ENCODE data around the gene RAPGEF5. TPM values are rescaled to one million over a fixed set of nuclear protein-coding genes. Genes with fewer than 3 reads are reported as not detected.
"Not testable (repeated sequence)": the region's sequence is repeated elsewhere in the genome, so short reads cannot be mapped to it uniquely, and the experiment has no call there.

RAPGEF5 gene
- total RNA-seq, 1 donor from 2014 or later = 16.5 TPM

- intact Hi-C loops (cut with micrococcal nuclease) = no loop called here
- no peak for DNase-seq
Measured at GRCh38 chr7:22083704-22084240, 273.2 kb downstream of the RAPGEF5 start.

GRCh38 chr7:22082886-22083703 is 273.9 kb downstream of the RAPGEF5 start:
- Histone ChIP-seq H3K4me3 (peak overlapping the region; percentile 70), H3K36me3 (no peaks in the 10 kb centered on the region), H3K27ac (replicated peaks) (peak overlapping the region; percentile 80), H3K4me1 (peaks cover 20% of the 10 kb centered on the region), H3K27me3 (ENCODE audit: low read depth) (peaks cover 29% of the 10 kb centered on the region), H3K9me3 (replicated peaks) (no peaks in the 10 kb centered on the region)
- intact Hi-C loops (cut with micrococcal nuclease) = no loop called here
- peak; percentile 99 for TF ChIP-seq CTCF (IDR thresholded peaks at IDR 0.05; ENCODE audit: borderline replicate concordance)
- DNase-seq = peak; percentile 90

More at GRCh38 chr7:22083704-22084240, 273.2 kb downstream of the RAPGEF5 start:
- Histone ChIP-seq H3K4me3 (peak overlapping the region; percentile 70), H3K27me3 (ENCODE audit: low read depth) (peaks cover 23% of the 10 kb centered on the region), H3K36me3 (no peaks in the 10 kb centered on the region), H3K4me1 (peaks cover 25% of the 10 kb centered on the region), H3K27ac (replicated peaks) (peak overlapping the region; percentile 80), H3K9me3 (replicated peaks) (no peaks in the 10 kb centered on the region)
- no peak for TF ChIP-seq CTCF (IDR thresholded peaks at IDR 0.05; ENCODE audit: borderline replicate concordance)

GRCh38 chr7:22082553-22082885 is 274.4 kb downstream of the RAPGEF5 start:
- H3K27ac ChIP-seq (replicated peaks) = peak overlapping the region; percentile 80
- no peak for DNase-seq
- H3K9me3 ChIP-seq (replicated peaks) = no peaks in the 10 kb centered on the region
- TF ChIP-seq CTCF (IDR thresholded peaks at IDR 0.05; ENCODE audit: borderline replicate concordance) = no peak
- peaks cover 20% of the 10 kb centered on the region for H3K4me1 ChIP-seq
- peaks cover 35% of the 10 kb centered on the region for H3K27me3 ChIP-seq (ENCODE audit: low read depth)
- no peaks in the 10 kb centered on the region for H3K36me3 ChIP-seq
- H3K4me3 ChIP-seq = peak overlapping the region; percentile 70
- intact Hi-C loops (cut with micrococcal nuclease) = no loop called here

GRCh38 chr7:22080219-22080618 is 276.7 kb downstream of the RAPGEF5 start:
- Histone ChIP-seq H3K4me1 (peaks cover 20% of the 10 kb centered on the region), H3K27me3 (ENCODE audit: low read depth) (peaks cover 52% of the 10 kb centered on the region)
- DNase-seq; H3K9me3 ChIP-seq (replicated peaks); H3K36me3 ChIP-seq; intact Hi-C loops (cut with micrococcal nuclease); H3K4me3 ChIP-seq; H3K27ac ChIP-seq (replicated peaks): not testable (repeated sequence)

- H3K4me3 ChIP-seq; intact Hi-C loops (cut with micrococcal nuclease); H3K9me3 ChIP-seq (replicated peaks); H3K36me3 ChIP-seq; DNase-seq; H3K27ac ChIP-seq (replicated peaks): not testable (repeated sequence)
- H3K27me3 ChIP-seq (ENCODE audit: low read depth) = peaks cover 52% of the 10 kb centered on the region
- H3K4me1 ChIP-seq = peaks cover 17% of the 10 kb centered on the region
Measured at GRCh38 chr7:22078872-22079271, 278.1 kb downstream of the RAPGEF5 start.

GRCh38 chr7:22075561-22075960 is 281.4 kb downstream of the RAPGEF5 start:
- no peaks in the 10 kb centered on the region for H3K36me3 ChIP-seq
- peaks cover 46% of the 10 kb centered on the region for H3K27me3 ChIP-seq (ENCODE audit: low read depth)
- no peak overlapping the region for H3K4me3 ChIP-seq
- H3K9me3 ChIP-seq (replicated peaks) = no peaks in the 10 kb centered on the region
- intact Hi-C loops (cut with micrococcal nuclease) = no loop called here
- no peak for TF ChIP-seq CTCF (IDR thresholded peaks at IDR 0.05; ENCODE audit: borderline replicate concordance)
- H3K27ac ChIP-seq (replicated peaks) = no peak overlapping the region
- no peak for DNase-seq
- H3K4me1 ChIP-seq = no peaks in the 10 kb centered on the region

Measured in left ventricle myocardium inferior (tissue), 1 donor.